GM12878 (cell line): ENCODE data around the gene OPN1SW. TPM values are rescaled to one million over a fixed set of nuclear protein-coding genes. Genes with fewer than 3 reads are reported as not detected.

Experiments used
- ATAC-seq: fragments of 200-7000 bp; cut with Tn5 transposase; 3 replicates; pipeline ENCODE4 v1.9.1; 2020; ENCODE audit warnings: mild to moderate bottlenecking, moderate library complexity
- BruUV-seq: library from RNA; stranded (reverse); fragments of 400-500 nt; replicated peaks from 2 replicates; lab custom pipeline; 2021; lab: Mats Ljungman, UMichigan
- CTCF ChIA-PET: fragments of 300-600 bp; sonication (Branson Sonifier 250); formaldehyde crosslinking; extraction: SDS; loops from one replicate; lab custom pipeline; 2021; ENCODE audit warnings: inconsistent platforms; lab: Yijun Ruan, JAX
- POLR2A ChIA-PET: fragments of 350-600 bp; formaldehyde crosslinking; extraction: SDS; loops from one replicate; lab custom pipeline; 2021; ENCODE audit warnings: inconsistent platforms; lab: Charles Lee
- RAD21 ChIA-PET: fragments of 300-600 bp; sonication (Branson Sonifier 250); formaldehyde crosslinking; loops from one replicate; lab custom pipeline; 2023; ENCODE audit warnings: antibody characterized with exemption; ENCODE audit not compliant: unreplicated experiment; lab: Charles Lee
- SMC1A ChIA-PET: fragments of 300-600 bp; sonication (Branson Sonifier 250); formaldehyde crosslinking; loops from one replicate; lab custom pipeline; 2023; ENCODE audit not compliant: unreplicated experiment, uncharacterized antibody; lab: Charles Lee
- DNase-seq: peaks from one replicate; pipeline ENCODE4 v3.0.0-alpha.2; 2011; ENCODE audit warnings: low read depth, low spot score
- FAIRE-seq: peaks from 3 replicates; lab custom pipeline; 2011; peaks lifted over from hg19 to GRCh38; lab: Jason Lieb, UNC
- H2AFZ ChIP-seq: 2 replicates; pipeline ENCODE4 v1.6.0; 2011; ENCODE audit warnings: low read depth, low read length, control low read depth; ENCODE audit not compliant: control insufficient read depth
- H3K27ac ChIP-seq: 2 replicates; pipeline ENCODE4 v1.5.1; 2011; ENCODE audit warnings: control low read depth; ENCODE audit not compliant: control insufficient read depth, insufficient read depth
- H3K27me3 ChIP-seq, 2 experiments: replicated peaks in 1 of 2; 2 replicates each; pipeline versions ENCODE4 v1.6.0 to v1.6.1; 2011; ENCODE audit warnings: low read length in 1 of 2; ENCODE audit not compliant: control insufficient read depth in 2 of 2, insufficient read depth in 2 of 2
- H3K36me3 ChIP-seq, 2 experiments: 2 replicates each; pipeline ENCODE4 v1.5.1; 2011; ENCODE audit warnings: low read length in 1 of 2; ENCODE audit not compliant: control insufficient read depth in 2 of 2, insufficient read depth in 2 of 2
- H3K4me1 ChIP-seq: 2 replicates; pipeline ENCODE4 v1.6.1; 2011; ENCODE audit warnings: mild to moderate bottlenecking, low read length, moderate library complexity, mixed read lengths; ENCODE audit not compliant: control insufficient read depth, insufficient read depth
- H3K4me2 ChIP-seq: 2 replicates; pipeline ENCODE4 v1.6.0; 2011; ENCODE audit warnings: control low read depth; ENCODE audit not compliant: control insufficient read depth, insufficient read depth
- H3K4me3 ChIP-seq: fragments of 200-600 bp; sonication (generic); 2 replicates; pipeline ENCODE4 v1.5.1; 2016
- H3K79me2 ChIP-seq: 2 replicates; pipeline ENCODE4 v1.6.0; 2011; ENCODE audit warnings: low read length; ENCODE audit not compliant: control insufficient read depth, insufficient read depth
- H3K9ac ChIP-seq: 2 replicates; pipeline ENCODE4 v1.8.0; 2011; ENCODE audit warnings: low read length, control low read depth, mixed read lengths; ENCODE audit not compliant: control insufficient read depth, insufficient read depth
- H3K9me3 ChIP-seq: replicated peaks from 3 replicates; pipeline ENCODE4 v1.5.1; 2011; ENCODE audit warnings: mild to moderate bottlenecking, low read length; ENCODE audit not compliant: control insufficient read depth, insufficient read depth
- H4K20me1 ChIP-seq: 2 replicates; pipeline ENCODE4 v1.6.0; 2011; ENCODE audit not compliant: control insufficient read depth, insufficient read depth
- ATF2 ChIP-seq: IDR thresholded peaks from 2 replicates; pipeline ENCODE4 v1.6.1; 2012; ENCODE audit warnings: low read length, inconsistent platforms
- BHLHE40 ChIP-seq, 2 experiments: fragments of 450-650 bp in 1 of 2; IDR thresholded peaks; 2 replicates each; pipeline ENCODE4 v1.6.1; 2011 to 2017; ENCODE audit warnings: low read depth in 2 of 2, borderline replicate concordance in 1 of 2, improper control_type of control experiment in 1 of 2, low read length in 1 of 2, mild to moderate bottlenecking in 1 of 2
- ETV6 ChIP-seq, 2 experiments: fragments of 450-650 bp in 1 of 2; IDR thresholded peaks in 1 of 2; conservative IDR thresholded peaks in 1 of 2; 2 replicates each; pipeline ENCODE4 v1.6.1; 2014; ENCODE audit warnings: antibody characterized with exemption in 1 of 2, borderline replicate concordance in 1 of 2, low read depth in 1 of 2, mild to moderate bottlenecking in 1 of 2, moderate library complexity in 1 of 2
- EZH2 ChIP-seq: IDR thresholded peaks from 2 replicates; pipeline ENCODE4 v1.6.1; 2012; ENCODE audit warnings: low read depth, mild to moderate bottlenecking, control low read depth, inconsistent platforms, low read length, borderline replicate concordance; ENCODE audit not compliant: control insufficient read depth
- KAT2A ChIP-seq: conservative IDR thresholded peaks from 2 replicates; pipeline ENCODE4 v1.6.1; 2011; ENCODE audit warnings: low read depth, low read length; ENCODE audit not compliant: control insufficient read depth
- POLR2A ChIP-seq: IDR thresholded peaks from 2 replicates; pipeline ENCODE4 v1.6.1; 2011; ENCODE audit warnings: low read depth, mild to moderate bottlenecking, low read length
- SMAD1 ChIP-seq: fragments of 450-650 bp; IDR thresholded peaks from 2 replicates; pipeline ENCODE4 v1.6.1; 2018; ENCODE audit warnings: mild to moderate bottlenecking, low read depth; ENCODE audit not compliant: partially characterized antibody
- TBL1XR1 ChIP-seq: IDR thresholded peaks from 2 replicates; pipeline ENCODE4 v1.6.1; 2012; ENCODE audit warnings: low read depth, low read length, improper control_type of control experiment
- WGBS: methylation state at CpG from one replicate; pipeline ENCODE4 v1.1.6; 2016; ENCODE audit warnings: low lambda C conversion rate; ENCODE audit not compliant: insufficient replicate concordance, insufficient coverage; ENCODE audit errors: missing lambda C conversion rate; 5-methylcytosine and 5-hydroxymethylcytosine counted together
- in situ Hi-C: fragments of 300-500 bp; cut with MboI; formaldehyde crosslinking; loops from 9 replicates; pipeline ENCODE4 v1.14.3; 2018; ENCODE audit warnings: mixed read lengths
- intact Hi-C: fragments of 100-400 bp; cut with micrococcal nuclease; formaldehyde crosslinking; loops from one replicate; pipeline ENCODE4 v1.14.2; 2022; ENCODE audit not compliant: unreplicated experiment
- polyA plus RNA-seq, 11 experiments: library from polyadenylated mRNA; depleted of rRNA in 4 of 11; unstranded in 6 of 11; stranded (reverse) in 5 of 11; fragments of >200 nt; fragmentation: Nextera tagmentation in 4 of 11; fragmentation: Illumina TruSeq in 1 of 11; extraction: Ambion mirVana in 4 of 11; extraction: Trizol in 1 of 11; gene quantifications; 1 replicate in 1 of 11; 2 replicates in 10 of 11; pipeline versions ENCODE4 v1.2.1 to v1.2.3, GENCODE V29; 2011 to 2016; ENCODE audit warnings: inconsistent platforms in 2 of 11, missing spikeins in 2 of 11, low read depth in 1 of 11
- total RNA-seq, 4 experiments: library from RNA; depleted of rRNA in 3 of 4; stranded (reverse); fragments of >200 nt in 3 of 4; fragmentation: Illumina TruSeq in 1 of 4; extraction: Trizol in 1 of 4; gene quantifications; 2 replicates each; pipeline versions ENCODE4 v1.2.1 to v1.2.3, GENCODE V29; 2013 to 2021
- TF ChIP-seq, protein P1 (sequence below): fragments of 450-650 bp; IDR thresholded peaks from 2 replicates; pipeline ENCODE4 v1.6.1; 2017; ENCODE audit warnings: borderline replicate concordance
- TF ChIP-seq, protein P2 (sequence below): fragments of 450-650 bp; IDR thresholded peaks from 2 replicates; pipeline ENCODE4 v1.6.1; 2014; ENCODE audit warnings: mild to moderate bottlenecking

The OPN1SW gene
- total and polyA plus RNA-seq, 10 of the 15 experiments (the other 5 are each of a cell fraction or from before 2014, with no cell fraction given): 0.11 to 0.35 (median 0.19) TPM; not detected in 6

DNA sequence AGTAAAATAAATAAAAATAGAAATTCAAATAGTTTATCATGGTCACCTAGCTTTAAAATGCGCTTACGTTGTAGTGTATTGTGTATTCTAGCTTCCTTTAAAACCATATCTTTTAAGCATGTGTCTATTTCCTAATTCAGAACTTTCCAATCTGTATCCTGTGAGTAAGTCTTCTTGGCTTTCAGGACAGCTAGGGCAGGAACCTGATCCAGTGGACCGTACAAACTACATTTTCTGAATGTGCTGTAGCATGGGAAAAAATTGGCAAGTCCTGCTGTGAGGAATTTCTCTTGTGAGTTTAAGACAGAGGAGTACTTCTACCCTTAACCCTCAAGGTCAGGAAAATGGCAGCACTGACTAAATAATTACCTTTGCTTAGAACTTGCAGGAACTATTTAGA is 12.1 kb downstream of the OPN1SW start:
- Histone ChIP-seq H3K27ac (no peak overlapping the region), H2AFZ (no peak overlapping the region), H3K9ac (no peak overlapping the region), H3K4me1 (no peaks in the 10 kb centered on the region), H4K20me1 (no peaks in the 10 kb centered on the region), H3K79me2 (no peaks in the 10 kb centered on the region), H3K9me3 (no peaks in the 10 kb centered on the region), H3K4me2 (no peak overlapping the region), H3K4me3 (no peak overlapping the region), H3K36me3 (peaks cover 7 to 20% of the 10 kb centered on the region in 2 experiments; a peak in 3 of 4 replicates), H3K27me3 (no peaks in the 10 kb centered on the region)
- TSS peak; percentile 10 for BruUV-seq
- POLR2A ChIA-PET: no interaction called here
- FAIRE-seq: no peak
- no peak for DNase-seq
- TF ChIP-seq, protein P1, sequence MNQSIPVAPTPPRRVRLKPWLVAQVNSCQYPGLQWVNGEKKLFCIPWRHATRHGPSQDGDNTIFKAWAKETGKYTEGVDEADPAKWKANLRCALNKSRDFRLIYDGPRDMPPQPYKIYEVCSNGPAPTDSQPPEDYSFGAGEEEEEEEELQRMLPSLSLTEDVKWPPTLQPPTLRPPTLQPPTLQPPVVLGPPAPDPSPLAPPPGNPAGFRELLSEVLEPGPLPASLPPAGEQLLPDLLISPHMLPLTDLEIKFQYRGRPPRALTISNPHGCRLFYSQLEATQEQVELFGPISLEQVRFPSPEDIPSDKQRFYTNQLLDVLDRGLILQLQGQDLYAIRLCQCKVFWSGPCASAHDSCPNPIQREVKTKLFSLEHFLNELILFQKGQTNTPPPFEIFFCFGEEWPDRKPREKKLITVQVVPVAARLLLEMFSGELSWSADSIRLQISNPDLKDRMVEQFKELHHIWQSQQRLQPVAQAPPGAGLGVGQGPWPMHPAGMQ: no peak
- TF ChIP-seq EZH2: no peak
- no peak for TF ChIP-seq ETV6 (conservative IDR thresholded peaks at IDR 0.05 in 1 of 2, IDR thresholded peaks at IDR 0.05 in 1 of 2; ENCODE audit: borderline replicate concordance in 1 of 2, low read depth in 1 of 2)
- no peak for TF ChIP-seq SMAD1
- TF ChIP-seq, protein P2, sequence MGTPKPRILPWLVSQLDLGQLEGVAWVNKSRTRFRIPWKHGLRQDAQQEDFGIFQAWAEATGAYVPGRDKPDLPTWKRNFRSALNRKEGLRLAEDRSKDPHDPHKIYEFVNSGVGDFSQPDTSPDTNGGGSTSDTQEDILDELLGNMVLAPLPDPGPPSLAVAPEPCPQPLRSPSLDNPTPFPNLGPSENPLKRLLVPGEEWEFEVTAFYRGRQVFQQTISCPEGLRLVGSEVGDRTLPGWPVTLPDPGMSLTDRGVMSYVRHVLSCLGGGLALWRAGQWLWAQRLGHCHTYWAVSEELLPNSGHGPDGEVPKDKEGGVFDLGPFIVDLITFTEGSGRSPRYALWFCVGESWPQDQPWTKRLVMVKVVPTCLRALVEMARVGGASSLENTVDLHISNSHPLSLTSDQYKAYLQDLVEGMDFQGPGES: no peak
- TF ChIP-seq TBL1XR1: no peak
- TF ChIP-seq BHLHE40 (IDR thresholded peaks at IDR 0.05; ENCODE audit: borderline replicate concordance in 1 of 2, low read depth in 2 of 2, low read length in 1 of 2): no peak
- TF ChIP-seq POLR2A: no peak
- TF ChIP-seq ATF2: no peak
- no peak for TF ChIP-seq KAT2A
- RAD21 ChIA-PET: no interaction called here
- CTCF ChIA-PET: interaction anchor here (0.6 kb wide), 1 partner anchor 98 kb away, joined by 3 read pairs; no protein-coding TSS in a partner anchor
- no peak for ATAC-seq
- intact Hi-C loops (no loop called here), in situ Hi-C loops (no loop called here)
- SMC1A ChIA-PET: interaction anchor here (0.5 kb wide), 1 partner anchor 21 kb away, joined by 3 read pairs; no protein-coding TSS in a partner anchor
- 97% methylated on average over 3 of the region's 3 CpGs for WGBS
